NT2/D1 (cell line): ENCODE measurements around the gene CD28.

Source experiments
- DNase-seq: peaks from one replicate; pipeline ENCODE4 v3.0.0-alpha.2; 2011; ENCODE audit warnings: low read depth, low spot score
- H3K27me3 ChIP-seq: 2 replicates; pipeline ENCODE4 v1.6.0; 2011; ENCODE audit warnings: mild to moderate bottlenecking; ENCODE audit not compliant: insufficient read length, insufficient read depth
- H3K36me3 ChIP-seq: 2 replicates; pipeline ENCODE4 v1.6.1; 2011; ENCODE audit warnings: mild to moderate bottlenecking, low read length, mixed read lengths; ENCODE audit not compliant: insufficient read depth, insufficient read length
- H3K4me1 ChIP-seq: 2 replicates; pipeline ENCODE4 v1.5.1; 2011; ENCODE audit not compliant: insufficient read depth, insufficient read length
- H3K4me3 ChIP-seq: 2 replicates; pipeline ENCODE4 v1.5.1; 2011; ENCODE audit warnings: low read depth; ENCODE audit not compliant: insufficient read length
- H3K9ac ChIP-seq: 2 replicates; pipeline ENCODE4 v1.6.0; 2011; ENCODE audit warnings: low read depth; ENCODE audit not compliant: insufficient read length
- H3K9me3 ChIP-seq: 2 replicates; pipeline ENCODE4 v1.5.1; 2011; ENCODE audit warnings: mild to moderate bottlenecking, low read length; ENCODE audit not compliant: insufficient read depth
- SUZ12 ChIP-seq: IDR thresholded peaks from 2 replicates; pipeline ENCODE4 v1.6.1; 2011; ENCODE audit not compliant: insufficient read length, insufficient read depth; ENCODE audit errors: extremely low read depth
- YY1 ChIP-seq: IDR thresholded peaks from 2 replicates; pipeline ENCODE4 v1.6.1; 2011; ENCODE audit not compliant: insufficient read length, insufficient read depth
- ZNF274 ChIP-seq: IDR thresholded peaks from 2 replicates; pipeline ENCODE4 v1.6.1; 2011; ENCODE audit warnings: mild to moderate bottlenecking, low read depth, low read length

CD28 gene

DNA sequence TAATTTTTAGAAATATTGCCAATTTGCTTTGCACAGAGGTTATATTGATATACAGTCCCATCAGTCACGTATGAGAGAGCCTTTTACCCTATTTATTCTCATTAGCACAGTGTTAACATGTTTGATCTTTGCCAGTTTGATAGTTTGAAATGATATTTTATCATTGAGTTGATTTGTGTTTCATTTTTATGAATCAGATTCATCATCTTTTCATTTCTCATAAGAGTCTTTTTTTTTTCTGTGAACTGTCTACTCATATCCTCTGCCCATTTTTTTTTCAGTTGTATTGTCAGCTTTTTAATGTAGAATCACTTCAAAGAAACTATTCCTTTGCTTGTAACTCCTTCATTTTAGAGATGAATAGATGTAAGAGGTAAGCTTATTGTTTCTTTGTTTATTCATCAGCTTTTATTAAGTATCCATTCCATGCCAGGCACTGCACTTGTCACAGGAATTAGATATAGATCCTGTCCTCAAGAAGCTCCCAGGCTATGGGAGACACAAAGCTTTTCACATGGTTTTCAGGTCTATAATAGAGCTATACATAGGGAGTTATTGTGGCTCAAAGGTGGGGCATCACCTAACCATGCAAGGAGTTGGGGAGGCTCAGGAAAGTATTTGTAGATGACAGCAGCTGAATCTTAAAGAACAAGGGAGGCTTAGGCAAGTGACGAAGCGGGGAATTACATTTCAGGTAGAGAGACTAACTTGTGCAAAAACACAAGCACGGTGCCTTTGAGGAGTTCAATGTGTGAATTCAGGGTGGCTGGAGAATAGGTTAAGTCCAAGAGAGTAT lies 42.1 kb downstream of the CD28 start:
- Histone ChIP-seq H3K27me3 (no peaks in the 10 kb centered on the region), H3K4me3 (no peak overlapping the region), H3K9ac (no peak overlapping the region), H3K9me3 (0 out of 2 replicates have a peak, but pooled peaks cover 5% of the 10 kb centered on the region), H3K36me3 (no peaks in the 10 kb centered on the region), H3K4me1 (no peaks in the 10 kb centered on the region)
- TF ChIP-seq SUZ12 (no peak), YY1 (no peak)
- DNase-seq: no peak

- no peak overlapping the region for H3K9ac ChIP-seq
- no peak for TF ChIP-seq SUZ12
- TF ChIP-seq YY1: no peak
- TF ChIP-seq ZNF274: no peak
- no peaks in the 10 kb centered on the region for H3K36me3 ChIP-seq
- no peaks in the 10 kb centered on the region; the same call in 1 of the 2 replicates for H3K9me3 ChIP-seq
- no peak overlapping the region for H3K4me3 ChIP-seq
- no peaks in the 10 kb centered on the region for H3K27me3 ChIP-seq
- no peak for DNase-seq
- no peaks in the 10 kb centered on the region for H3K4me1 ChIP-seq
These were observed 44.1 kb downstream of the CD28 start for GRCh38 chr2:203750346-203751068.

GRCh38 chr2:203751685-203752271 lies 45.3 kb downstream of the CD28 start:
- no peak for DNase-seq
- H3K27me3 ChIP-seq: no peaks in the 10 kb centered on the region
- H3K9ac ChIP-seq: no peak overlapping the region
- no peaks in the 10 kb centered on the region for H3K36me3 ChIP-seq
- peaks cover 9% of the 10 kb centered on the region for H3K9me3 ChIP-seq
- no peaks in the 10 kb centered on the region for H3K4me1 ChIP-seq
- no peak overlapping the region for H3K4me3 ChIP-seq
- TF ChIP-seq ZNF274 (no peak), SUZ12 (no peak), YY1 (no peak)

- H3K36me3 ChIP-seq: no peaks in the 10 kb centered on the region
- peaks cover 9% of the 10 kb centered on the region for H3K9me3 ChIP-seq
- H3K27me3 ChIP-seq: no peaks in the 10 kb centered on the region
- H3K4me1 ChIP-seq: peaks cover 6% of the 10 kb centered on the region
- H3K9ac ChIP-seq: no peak overlapping the region
- no peak for DNase-seq
- H3K4me3 ChIP-seq: no peak overlapping the region
- TF ChIP-seq SUZ12 (no peak), YY1 (no peak), ZNF274 (no peak)
These were observed 49.7 kb downstream of the CD28 start for GRCh38 chr2:203756161-203756560.

DNA sequence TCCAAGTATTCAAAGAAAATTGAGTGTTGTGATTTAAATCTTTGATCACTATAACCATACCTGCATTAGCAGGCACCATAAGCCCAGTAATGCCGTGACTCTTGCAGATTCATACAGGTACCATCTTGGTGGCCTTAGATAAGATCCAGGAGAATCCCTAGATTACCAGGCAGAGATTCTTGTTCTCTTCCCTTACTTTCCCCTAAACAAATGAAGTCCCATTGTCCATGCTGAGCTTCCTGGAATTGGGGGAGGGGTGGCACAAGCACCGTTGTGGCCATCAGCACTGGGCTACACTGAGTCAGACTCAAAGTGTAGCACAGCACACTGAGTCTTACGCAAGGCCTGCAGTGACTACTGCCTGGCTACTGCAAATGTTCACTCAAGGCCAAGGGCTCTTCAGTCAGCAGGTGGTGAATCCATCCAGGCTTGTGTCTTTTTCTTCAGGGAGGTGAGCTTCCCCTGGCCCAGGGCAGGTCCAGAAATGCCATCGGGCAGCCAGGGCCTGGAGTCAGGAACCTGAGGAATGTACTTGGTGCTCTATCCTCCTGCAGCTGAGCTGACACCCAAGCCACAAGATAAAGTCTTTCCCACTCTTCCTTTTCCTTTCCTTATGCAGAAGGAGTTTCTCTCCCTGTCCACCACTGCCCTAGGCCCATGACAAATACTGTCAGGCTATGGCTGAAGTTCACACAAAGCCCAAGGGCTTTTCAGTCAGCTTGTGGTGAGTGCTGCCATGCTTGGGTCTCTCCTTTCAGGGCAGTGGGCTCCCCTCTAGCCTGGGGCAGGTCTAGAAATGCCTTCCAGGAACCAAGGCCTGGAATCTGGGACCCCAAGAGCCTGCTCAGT lies 52.6 kb downstream of the CD28 start:
- no peak for TF ChIP-seq YY1
- TF ChIP-seq ZNF274: no peak
- no peak for TF ChIP-seq SUZ12
- DNase-seq: no peak
- no peaks in the 10 kb centered on the region for H3K27me3 ChIP-seq
- no peak overlapping the region for H3K4me3 ChIP-seq
- peaks cover 9% of the 10 kb centered on the region for H3K9me3 ChIP-seq
- no peaks in the 10 kb centered on the region for H3K36me3 ChIP-seq
- H3K9ac ChIP-seq: no peak overlapping the region
- H3K4me1 ChIP-seq: peaks cover 6% of the 10 kb centered on the region

DNA sequence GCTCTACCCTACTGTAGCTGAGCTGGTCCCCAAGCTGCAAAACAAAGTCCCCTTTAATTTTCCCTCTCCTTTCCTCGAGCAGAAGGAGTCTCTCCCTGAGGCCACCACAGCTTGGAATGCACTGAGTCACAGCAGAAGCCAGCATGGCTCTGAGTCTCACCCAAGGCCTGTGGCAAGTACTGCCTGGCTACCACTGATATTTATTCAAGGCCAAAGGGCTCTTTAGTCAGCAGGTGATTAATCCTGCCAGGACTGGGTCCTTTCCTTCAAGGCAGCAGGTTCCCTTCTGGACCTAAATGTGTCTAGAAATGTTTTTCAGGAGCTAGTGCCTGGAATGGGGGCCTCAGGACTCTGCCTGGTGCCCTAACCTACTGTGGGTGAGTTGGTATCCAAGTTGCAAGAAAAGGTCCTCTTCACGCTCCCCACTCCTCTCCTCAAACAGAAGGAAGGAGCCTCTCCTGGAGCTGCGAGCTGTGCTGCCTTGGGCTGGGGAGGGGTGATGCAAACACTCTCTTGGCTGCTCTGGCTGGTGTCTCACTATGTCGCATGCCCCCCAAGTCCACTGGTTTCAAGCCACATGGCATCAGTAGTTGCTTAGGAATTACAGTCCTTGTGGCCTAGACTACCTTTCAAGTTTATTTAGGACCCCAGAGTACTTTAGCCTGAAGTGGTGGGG lies 53.4 kb downstream of the CD28 start:
- no peaks in the 10 kb centered on the region for H3K27me3 ChIP-seq
- no peak overlapping the region for H3K9ac ChIP-seq
- peaks cover 9% of the 10 kb centered on the region for H3K9me3 ChIP-seq
- H3K4me3 ChIP-seq: no peak overlapping the region
- peaks cover 6% of the 10 kb centered on the region for H3K4me1 ChIP-seq
- H3K36me3 ChIP-seq: no peaks in the 10 kb centered on the region
- no peak for DNase-seq
- no peak for TF ChIP-seq YY1
- no peak for TF ChIP-seq ZNF274
- no peak for TF ChIP-seq SUZ12
